ENCODE measurements around the gene PNPLA7.
"Not testable (repeated sequence)": the region's sequence is repeated elsewhere in the genome, so short reads cannot be mapped to it uniquely, and the experiment has no call there.

PNPLA7 gene

GRCh38 chr9:137570566-137570965 lies 20.4 kb upstream of the PNPLA7 start:
- ChIA-PET CTCF (no interaction called here), POLR2A (no interaction called here)
- no peak for TF ChIP-seq SUZ12 (IDR thresholded peaks at IDR 0.05)
- no peak for TF ChIP-seq ZNF384 (IDR thresholded peaks at IDR 0.05)
- TF ChIP-seq TARDBP (IDR thresholded peaks at IDR 0.05), result no peak
- TF ChIP-seq ELF4 (IDR thresholded peaks at IDR 0.05), result no peak
- no peak for TF ChIP-seq SP1 (IDR thresholded peaks at IDR 0.05)
- no peak for TF ChIP-seq LEF1 (IDR thresholded peaks at IDR 0.05; ENCODE audit: borderline replicate concordance)
- no peak for TF ChIP-seq FOXA1 (IDR thresholded peaks at IDR 0.05)
- TF ChIP-seq PKNOX1 (IDR thresholded peaks at IDR 0.05), result no peak
- TF ChIP-seq FOXM1 (IDR thresholded peaks at IDR 0.05; ENCODE audit: borderline replicate concordance), result no peak
- no peak for TF ChIP-seq HDGF (IDR thresholded peaks at IDR 0.05; ENCODE audit: borderline replicate concordance)
- TF ChIP-seq FOXK2 (IDR thresholded peaks at IDR 0.05), result no peak
- no peak for TF ChIP-seq ARNT (IDR thresholded peaks at IDR 0.05)
- no peak for TF ChIP-seq BHLHE40 (IDR thresholded peaks at IDR 0.05; ENCODE audit: borderline replicate concordance)
- TF ChIP-seq NFRKB (IDR thresholded peaks at IDR 0.05), result no peak
- no peak for TF ChIP-seq L3MBTL2 (conservative IDR thresholded peaks at IDR 0.05)
- TF ChIP-seq CTBP1 (IDR thresholded peaks at IDR 0.05; ENCODE audit: borderline replicate concordance), result no peak
- DNase-seq (ENCODE audit: extremely low spot score), result no peak

DNA sequence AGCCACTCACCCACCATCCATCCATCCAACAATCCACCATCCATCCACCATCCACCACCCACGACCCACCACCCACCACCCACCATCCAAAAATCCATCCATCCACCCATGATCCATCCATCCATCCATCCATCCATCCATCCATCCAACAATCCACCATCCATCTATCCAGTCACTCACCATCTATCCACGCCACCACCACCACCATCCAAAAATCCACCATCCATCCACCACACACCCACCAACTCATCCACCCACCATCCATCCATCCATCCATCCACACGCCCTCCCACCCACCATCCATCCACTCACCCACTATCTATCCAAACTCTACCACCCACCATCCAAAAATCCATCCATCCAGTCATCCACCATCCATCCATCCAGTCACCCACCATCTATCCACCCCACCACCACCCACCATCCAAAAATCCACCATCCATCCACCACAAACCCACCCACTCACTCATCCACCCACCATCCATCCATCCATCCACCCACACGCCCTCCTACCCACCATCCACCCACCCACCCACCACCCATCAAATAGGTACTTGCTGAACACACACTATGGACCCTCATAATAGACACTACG lies 19.5 kb upstream of the PNPLA7 start:
- no peak for TF ChIP-seq SP1 (IDR thresholded peaks at IDR 0.05)
- no peak for TF ChIP-seq PKNOX1 (IDR thresholded peaks at IDR 0.05)
- no peak for TF ChIP-seq FOXK2 (IDR thresholded peaks at IDR 0.05)
- TF ChIP-seq FOXA1 (IDR thresholded peaks at IDR 0.05), result no peak
- no peak for TF ChIP-seq ZNF384 (IDR thresholded peaks at IDR 0.05)
- no peak for TF ChIP-seq LEF1 (IDR thresholded peaks at IDR 0.05; ENCODE audit: borderline replicate concordance)
- no peak for TF ChIP-seq SUZ12 (IDR thresholded peaks at IDR 0.05)
- no peak for TF ChIP-seq FOXM1 (IDR thresholded peaks at IDR 0.05; ENCODE audit: borderline replicate concordance)
- TF ChIP-seq L3MBTL2 (conservative IDR thresholded peaks at IDR 0.05), result no peak
- TF ChIP-seq NFRKB (IDR thresholded peaks at IDR 0.05), result no peak
- TF ChIP-seq TARDBP (IDR thresholded peaks at IDR 0.05), result no peak
- TF ChIP-seq BHLHE40 (IDR thresholded peaks at IDR 0.05; ENCODE audit: borderline replicate concordance), result no peak
- TF ChIP-seq ELF4 (IDR thresholded peaks at IDR 0.05), result no peak
- no peak for TF ChIP-seq HDGF (IDR thresholded peaks at IDR 0.05; ENCODE audit: borderline replicate concordance)
- no peak for TF ChIP-seq ARNT (IDR thresholded peaks at IDR 0.05)
- no peak for TF ChIP-seq CTBP1 (IDR thresholded peaks at IDR 0.05; ENCODE audit: borderline replicate concordance)
- no peak for DNase-seq (ENCODE audit: extremely low spot score)
- CTCF ChIA-PET, result no interaction called here
- POLR2A ChIA-PET, result no interaction called here

DNA sequence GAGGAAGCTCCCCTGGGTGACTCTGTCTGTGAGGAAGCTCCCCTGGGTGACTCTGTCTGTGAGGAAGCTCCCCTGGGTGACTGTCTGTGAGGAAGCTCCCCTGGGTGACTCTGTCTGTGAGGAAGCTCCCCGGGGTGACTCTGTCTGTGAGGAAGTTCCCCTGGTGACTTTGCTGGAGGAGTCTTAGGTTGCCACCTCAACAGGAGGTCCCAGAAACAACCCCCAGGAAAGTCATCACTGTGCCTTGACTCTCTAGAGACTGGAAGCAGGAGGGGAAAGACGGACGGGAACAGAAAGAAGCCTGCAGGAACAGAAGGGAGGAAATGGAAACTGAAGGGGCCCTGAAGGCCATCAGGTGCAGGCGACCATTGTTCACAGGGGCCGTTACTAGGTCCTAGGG lies 18.2 kb upstream of the PNPLA7 start:
- DNase-seq (ENCODE audit: extremely low spot score); CTCF ChIA-PET; POLR2A ChIA-PET: not testable (repeated sequence)

- POLR2A ChIA-PET, result no interaction called here
- TF ChIP-seq NFRKB (IDR thresholded peaks at IDR 0.05) (no peak), LEF1 (IDR thresholded peaks at IDR 0.05; ENCODE audit: borderline replicate concordance) (no peak)
- no peak for DNase-seq (ENCODE audit: extremely low spot score)
- CTCF ChIA-PET, result interaction anchor here (0.9 kb wide), 1 partner anchor 13 kb away, joined by 3 read pairs; the partner anchor contains the start of gene MRPL41
Measured at GRCh38 chr9:137564817-137565411, 14.7 kb upstream of the PNPLA7 start.

DNA sequence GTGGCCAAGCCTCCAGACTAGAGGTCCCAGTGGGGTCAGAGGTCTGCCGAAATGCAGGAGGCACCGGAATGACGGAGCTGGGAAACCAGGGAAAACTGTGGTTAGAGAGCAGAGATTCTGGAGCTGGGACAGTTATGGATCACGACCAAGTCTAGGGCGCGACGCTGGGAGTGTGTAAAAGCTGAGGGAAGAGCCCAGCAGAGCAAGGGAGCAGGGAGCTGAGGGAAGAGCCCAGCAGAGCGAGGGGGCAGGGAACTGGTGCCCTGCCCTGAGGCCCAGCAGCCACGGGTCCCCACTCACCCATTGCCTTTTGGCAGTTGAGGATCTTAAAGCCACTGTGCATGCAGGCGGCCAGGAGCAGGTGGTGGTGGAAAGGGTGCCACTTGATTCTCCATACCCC lies 13.9 kb upstream of the PNPLA7 start:
- no peak for DNase-seq (ENCODE audit: extremely low spot score)
- CTCF ChIA-PET, result interaction anchor here (0.9 kb wide), 1 partner anchor 12 kb away, joined by 3 read pairs; the partner anchor contains the start of gene MRPL41
- no peak for TF ChIP-seq LEF1 (IDR thresholded peaks at IDR 0.05; ENCODE audit: borderline replicate concordance)
- TF ChIP-seq PKNOX1 (IDR thresholded peaks at IDR 0.05), result no peak
- POLR2A ChIA-PET, result no interaction called here

- ChIA-PET POLR2A (no interaction called here), CTCF (no interaction called here)
Measured at GRCh38 chr9:137558127-137558526, 7.9 kb upstream of the PNPLA7 start.

More at GRCh38 chr9:137558127-137558526, 7.9 kb upstream of the PNPLA7 start:
- DNase-seq (ENCODE audit: extremely low spot score), result no peak
- TF ChIP-seq PKNOX1 (IDR thresholded peaks at IDR 0.05) (no peak), ZNF384 (IDR thresholded peaks at IDR 0.05) (no peak), TARDBP (IDR thresholded peaks at IDR 0.05) (no peak), ARNT (IDR thresholded peaks at IDR 0.05) (no peak), SP1 (IDR thresholded peaks at IDR 0.05) (no peak), NFRKB (IDR thresholded peaks at IDR 0.05) (no peak), SUZ12 (IDR thresholded peaks at IDR 0.05) (no peak)

All from HEK293T (cell line).